Measurements from ENCODE around the gene SPATA12. TPM values are rescaled to one million over a fixed set of nuclear protein-coding genes. Genes with fewer than 3 reads are reported as not detected.

The SPATA12 gene
- total and polyA plus RNA-seq, 2 of the 8 experiments (the other 6 are each of a cell fraction or from before 2014, with no cell fraction given), result 0.19 to 0.97 TPM

- Histone ChIP-seq H4K20me1 (replicated peaks in 1 of 2; ENCODE audit: control insufficient read depth in 1 of 2, insufficient read depth in 2 of 2, low read length in 2 of 2) (no peaks in the 10 kb centered on the region), H3K9ac (replicated peaks in 1 of 4; ENCODE audit: extremely low read depth in 1 of 4, low read depth in 3 of 4, low read length in 3 of 4) (no peak overlapping the region), H3K4ac (replicated peaks; ENCODE audit: insufficient read length, low read depth, low read length) (no peak overlapping the region), H3K4me3 (ENCODE audit: extremely low read depth in 1 of 4, insufficient read depth in 2 of 4, low read depth in 3 of 4, low read length in 4 of 4) (no peak overlapping the region), H3K27ac (ENCODE audit: low read depth, low read length) (peak overlapping the region; percentile 59; the same call in 1 of the 2 replicates), H3K79me1 (ENCODE audit: low read depth, low read length) (no peaks in the 10 kb centered on the region), H2AK5ac (ENCODE audit: low read depth, low read length) (0 out of 2 replicates have a peak overlapping the region, but pooled peaks have one; percentile 46), H2BK12ac (ENCODE audit: low read depth, low read length) (no peak overlapping the region; the same call in 1 of the 2 replicates), H3K36me3 (ENCODE audit: control insufficient read depth in 2 of 4, insufficient read depth in 4 of 4, low read length in 3 of 4) (0 out of 8 replicates have a peak, but pooled peaks cover 0 to 3% (median 0%) of the 10 kb centered on the region in 4 experiments), H4K91ac (replicated peaks; ENCODE audit: insufficient read length, low read length) (no peak overlapping the region), H3K4me1 (replicated peaks in 1 of 4; ENCODE audit: control insufficient read depth in 3 of 4, insufficient read depth in 4 of 4, low read length in 3 of 4) (peaks cover 10 to 13% (median 11%) of the 10 kb centered on the region in 4 experiments), H3K23ac (ENCODE audit: insufficient read length) (no peak overlapping the region), H3K18ac (ENCODE audit: extremely low read depth, low read length) (no peak overlapping the region), H4K5ac (ENCODE audit: insufficient read length, low read depth, low read length) (no peak overlapping the region), H4K8ac (ENCODE audit: extremely low read depth, insufficient read depth, low read length) (no peak overlapping the region), H3K14ac (ENCODE audit: insufficient read length) (no peak overlapping the region), H3K4me2 (ENCODE audit: insufficient read depth in 1 of 2, low read depth in 2 of 2, low read length in 2 of 2) (no peak overlapping the region), H3K9me3 (ENCODE audit: insufficient read depth in 2 of 2, low read depth in 1 of 2, low read length in 1 of 2) (peaks cover 0 to 7% of the 10 kb centered on the region in 2 experiments; a peak in 1 of 4 replicates), H2BK20ac (ENCODE audit: low read length) (no peak overlapping the region), H3K79me2 (ENCODE audit: control insufficient read depth in 1 of 2, insufficient read depth in 2 of 2, low read length in 2 of 2) (no peaks in the 10 kb centered on the region), H3K23me2 (ENCODE audit: low read depth, low read length) (0 out of 2 replicates have a peak, but pooled peaks cover 2% of the 10 kb centered on the region), H2BK120ac (replicated peaks; ENCODE audit: low read depth, low read length) (peak overlapping the region; percentile 38), H3K27me3 (replicated peaks in 1 of 4; ENCODE audit: control insufficient read depth in 3 of 4, extremely low read depth in 1 of 4, insufficient read depth in 3 of 4, low read length in 3 of 4) (no peaks in the 10 kb centered on the region), H3K56ac (replicated peaks; ENCODE audit: insufficient read length, low read depth, low read length) (no peak overlapping the region), H2BK5ac (ENCODE audit: low read depth, low read length) (peak overlapping the region; percentile 36; the same call in 1 of the 2 replicates), H2AFZ (ENCODE audit: low read length) (no peak overlapping the region), H2BK15ac (ENCODE audit: low read length) (no peak overlapping the region)
- DNase-seq (ENCODE audit: low read depth in 1 of 2, low spot score in 2 of 2) (no peak), FAIRE-seq (no peak)
- 85% methylated on average over 6 of the region's 7 CpGs; no CpG with 5 or more reads in 1 of the 2 experiments for WGBS, 2 experiments (ENCODE audit: extremely low coverage in 1 of 2, insufficient coverage in 1 of 2, insufficient read length in 1 of 2, insufficient replicate concordance in 2 of 2, low coverage in 1 of 2, low lambda C conversion rate in 2 of 2, missing lambda C conversion rate in 1 of 2)
- CTCF ChIA-PET (ENCODE audit: partially characterized antibody), result interaction anchor here (1.2 to 3.1 kb wide), 2 partner anchors 9 to 20 kb away, joined by 5 to 14 read pairs; no protein-coding TSS in a partner anchor
- no peak for TF ChIP-seq JUND (IDR thresholded peaks at IDR 0.05; ENCODE audit: low read length)
- no peak for TF ChIP-seq CBX8 (IDR thresholded peaks at IDR 0.05; ENCODE audit: borderline replicate concordance, low read depth, low read length)
- no peak for TF ChIP-seq SAP30 (IDR thresholded peaks at IDR 0.05; ENCODE audit: insufficient read depth, insufficient replicate concordance, low read length)
- no peak for TF ChIP-seq TBP (IDR thresholded peaks at IDR 0.05; ENCODE audit: low read depth, low read length)
- TF ChIP-seq GABPA (IDR thresholded peaks at IDR 0.05; ENCODE audit: borderline replicate concordance, insufficient read depth, low read length), result no peak
- no peak for TF ChIP-seq CBX5 (IDR thresholded peaks at IDR 0.05; ENCODE audit: low read depth, low read length)
- TF ChIP-seq MAX (IDR thresholded peaks at IDR 0.05), result no peak
- TF ChIP-seq RAD21 (IDR thresholded peaks at IDR 0.05 in 1 of 2, conservative IDR thresholded peaks at IDR 0.05 in 1 of 2; ENCODE audit: low read depth in 2 of 2, low read length in 2 of 2), result no peak
- no peak for TF ChIP-seq SP4 (IDR thresholded peaks at IDR 0.05; ENCODE audit: low read length)
- no peak for TF ChIP-seq BRCA1 (IDR thresholded peaks at IDR 0.05; ENCODE audit: low read depth, low read length)
- no peak for TF ChIP-seq RNF2 (IDR thresholded peaks at IDR 0.05; ENCODE audit: borderline replicate concordance, low read depth, low read length, missing control alignments, poor library complexity, severe bottlenecking)
- TF ChIP-seq SIRT6 (IDR thresholded peaks at IDR 0.05; ENCODE audit: low read length), result no peak
- POLR2A ChIA-PET (ENCODE audit: partially characterized antibody), result no interaction called here
These were observed 45.1 kb upstream of the SPATA12 start for GRCh38 chr3:57015350-57015729.
